ENCODE measurements around the gene CFAP92. TPM values are rescaled to one million over a fixed set of nuclear protein-coding genes. Genes with fewer than 3 reads are reported as not detected.

The CFAP92 gene
- total RNA-seq, 1 experiment from 2014 or later: 0.92 TPM

- H3K56ac ChIP-seq (ENCODE audit: insufficient read length, low read depth, low read length): no peak overlapping the region
- no peaks in the 10 kb centered on the region; the same call in 1 of the 2 replicates for H3K27me3 ChIP-seq (ENCODE audit: insufficient read depth, low read length)
- H4K8ac ChIP-seq (replicated peaks; ENCODE audit: insufficient read length, low read depth, low read length): no peak overlapping the region
- no peak overlapping the region for H2AK5ac ChIP-seq (ENCODE audit: insufficient read length, low read length)
- no peak overlapping the region for H3K9ac ChIP-seq (ENCODE audit: extremely low read depth, insufficient read length, low read length)
- no peaks in the 10 kb centered on the region for H3K4me1 ChIP-seq (ENCODE audit: insufficient read depth, low read length)
- H4K91ac ChIP-seq (ENCODE audit: insufficient read length, low read depth, low read length): no peak overlapping the region
- H2BK15ac ChIP-seq (ENCODE audit: low read depth, low read length): no peak overlapping the region
- H4K20me1 ChIP-seq (ENCODE audit: control insufficient read depth, insufficient read depth, insufficient read length): no peaks in the 10 kb centered on the region
- H3K4ac ChIP-seq (ENCODE audit: low read depth, low read length): no peak overlapping the region
- H3K4me2 ChIP-seq (ENCODE audit: insufficient read depth, insufficient read length, low read length): no peak overlapping the region
- H2BK20ac ChIP-seq (ENCODE audit: low read depth, low read length, poor library complexity, severe bottlenecking): no peak overlapping the region
- no peak overlapping the region for H3K27ac ChIP-seq (ENCODE audit: insufficient read length, low read depth, low read length)
- H3K23me2 ChIP-seq (ENCODE audit: insufficient read length, low read depth, low read length, poor library complexity, severe bottlenecking): no peaks in the 10 kb centered on the region
- no peak overlapping the region for H3K14ac ChIP-seq (ENCODE audit: insufficient read depth, low read length)
- no peak overlapping the region for H2AFZ ChIP-seq (ENCODE audit: low read length)
- H2BK120ac ChIP-seq (ENCODE audit: low read depth, low read length, poor library complexity, severe bottlenecking): no peak overlapping the region
- peak; percentile 49 for DNase-seq
- no peak overlapping the region for H2BK5ac ChIP-seq (ENCODE audit: insufficient read length, low read length)
- H3K23ac ChIP-seq (ENCODE audit: insufficient read length, low read depth, low read length): no peak overlapping the region
- no CpG with 5 or more reads among the region's 12 CpGs for WGBS (ENCODE audit: extremely low coverage, insufficient read length, low lambda C conversion rate)
- no peak overlapping the region for H3K18ac ChIP-seq (ENCODE audit: insufficient read length, low read depth, low read length)
- no peaks in the 10 kb centered on the region for H3K79me1 ChIP-seq (ENCODE audit: insufficient read depth, low read depth, low read length, poor library complexity, severe bottlenecking)
- no peak overlapping the region for H3T11ph ChIP-seq (ENCODE audit: low read length)
- H3K9me3 ChIP-seq (ENCODE audit: control insufficient read depth, low read depth, low read length): no peaks in the 10 kb centered on the region
- H4K5ac ChIP-seq (ENCODE audit: insufficient read length, low read depth, low read length): no peak overlapping the region
- TF ChIP-seq, protein P1, sequence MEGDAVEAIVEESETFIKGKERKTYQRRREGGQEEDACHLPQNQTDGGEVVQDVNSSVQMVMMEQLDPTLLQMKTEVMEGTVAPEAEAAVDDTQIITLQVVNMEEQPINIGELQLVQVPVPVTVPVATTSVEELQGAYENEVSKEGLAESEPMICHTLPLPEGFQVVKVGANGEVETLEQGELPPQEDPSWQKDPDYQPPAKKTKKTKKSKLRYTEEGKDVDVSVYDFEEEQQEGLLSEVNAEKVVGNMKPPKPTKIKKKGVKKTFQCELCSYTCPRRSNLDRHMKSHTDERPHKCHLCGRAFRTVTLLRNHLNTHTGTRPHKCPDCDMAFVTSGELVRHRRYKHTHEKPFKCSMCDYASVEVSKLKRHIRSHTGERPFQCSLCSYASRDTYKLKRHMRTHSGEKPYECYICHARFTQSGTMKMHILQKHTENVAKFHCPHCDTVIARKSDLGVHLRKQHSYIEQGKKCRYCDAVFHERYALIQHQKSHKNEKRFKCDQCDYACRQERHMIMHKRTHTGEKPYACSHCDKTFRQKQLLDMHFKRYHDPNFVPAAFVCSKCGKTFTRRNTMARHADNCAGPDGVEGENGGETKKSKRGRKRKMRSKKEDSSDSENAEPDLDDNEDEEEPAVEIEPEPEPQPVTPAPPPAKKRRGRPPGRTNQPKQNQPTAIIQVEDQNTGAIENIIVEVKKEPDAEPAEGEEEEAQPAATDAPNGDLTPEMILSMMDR (conservative IDR thresholded peaks at IDR 0.05): peak; percentile 97
- Mint-ChIP-seq H3K36me3 (ENCODE audit: insufficient read depth in 1 of 3, low read depth in 3 of 3) (no peaks in the 10 kb centered on the region), H3K9me3 (no peaks in the 10 kb centered on the region), H3K4me3 (no peak overlapping the region), H3K4me1 (no peaks in the 10 kb centered on the region), H3K27me3 (ENCODE audit: low read depth) (peaks cover 12% of the 10 kb centered on the region), H3K27ac (no peak overlapping the region)
- no peaks in the 10 kb centered on the region for H3K79me2 ChIP-seq (ENCODE audit: insufficient read depth, low read length)
- H2BK12ac ChIP-seq (ENCODE audit: insufficient read length, low read depth, low read length): no peak overlapping the region
These were observed 23.7 kb downstream of the CFAP92 start for GRCh38 chr3:128969993-128970739.
